ENCODE measurements around the gene STK38L.

DNA sequence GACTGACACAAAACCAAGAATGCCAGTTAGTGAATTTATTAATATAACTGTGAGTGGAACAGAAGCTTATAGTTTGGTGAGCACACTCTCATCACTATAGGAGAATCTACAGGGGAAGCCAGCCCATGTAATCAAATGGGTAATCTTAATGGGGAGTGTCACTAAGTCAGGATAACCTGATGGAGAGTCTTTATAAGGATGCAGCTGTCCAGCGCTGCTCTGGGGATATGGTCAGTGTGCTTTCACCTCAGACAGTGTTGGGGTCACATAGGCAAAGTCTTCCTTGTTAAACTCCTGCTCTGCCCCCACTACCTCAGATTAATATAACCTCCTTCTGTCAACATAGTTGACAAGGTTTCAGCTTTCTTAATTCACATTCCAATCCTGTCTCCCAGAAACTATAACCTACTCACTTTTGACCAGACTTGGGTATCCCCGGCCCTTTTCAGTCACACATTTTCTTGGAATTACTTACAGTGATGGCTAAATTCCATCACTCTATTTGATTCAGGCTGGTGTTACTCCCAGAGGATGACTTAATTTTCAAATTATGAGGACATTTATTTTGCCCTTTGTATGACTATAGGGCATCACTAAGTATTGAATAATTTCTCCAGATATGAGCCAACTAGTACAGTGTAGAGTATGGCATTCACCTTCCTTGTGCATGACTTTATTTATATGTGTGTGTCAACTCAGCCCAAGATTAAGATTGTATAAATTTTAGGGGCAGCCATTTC, 13.2 kb downstream of the STK38L start:
- TF ChIP-seq POLR2A (IDR thresholded peaks at IDR 0.05; ENCODE audit: low read length) (no peak), RNF2 (IDR thresholded peaks at IDR 0.05; ENCODE audit: borderline replicate concordance, low read depth) (no peak), CHD4 (IDR thresholded peaks at IDR 0.05; ENCODE audit: borderline replicate concordance) (no peak), PHF8 (IDR thresholded peaks at IDR 0.05; ENCODE audit: borderline replicate concordance, low read depth) (no peak), ZNF302 (CRISPR knock-in tag; IDR thresholded peaks at IDR 0.05) (no peak), HOXA7 (CRISPR knock-in tag; IDR thresholded peaks at IDR 0.05) (no peak)
- TF ChIP-seq, protein P1, sequence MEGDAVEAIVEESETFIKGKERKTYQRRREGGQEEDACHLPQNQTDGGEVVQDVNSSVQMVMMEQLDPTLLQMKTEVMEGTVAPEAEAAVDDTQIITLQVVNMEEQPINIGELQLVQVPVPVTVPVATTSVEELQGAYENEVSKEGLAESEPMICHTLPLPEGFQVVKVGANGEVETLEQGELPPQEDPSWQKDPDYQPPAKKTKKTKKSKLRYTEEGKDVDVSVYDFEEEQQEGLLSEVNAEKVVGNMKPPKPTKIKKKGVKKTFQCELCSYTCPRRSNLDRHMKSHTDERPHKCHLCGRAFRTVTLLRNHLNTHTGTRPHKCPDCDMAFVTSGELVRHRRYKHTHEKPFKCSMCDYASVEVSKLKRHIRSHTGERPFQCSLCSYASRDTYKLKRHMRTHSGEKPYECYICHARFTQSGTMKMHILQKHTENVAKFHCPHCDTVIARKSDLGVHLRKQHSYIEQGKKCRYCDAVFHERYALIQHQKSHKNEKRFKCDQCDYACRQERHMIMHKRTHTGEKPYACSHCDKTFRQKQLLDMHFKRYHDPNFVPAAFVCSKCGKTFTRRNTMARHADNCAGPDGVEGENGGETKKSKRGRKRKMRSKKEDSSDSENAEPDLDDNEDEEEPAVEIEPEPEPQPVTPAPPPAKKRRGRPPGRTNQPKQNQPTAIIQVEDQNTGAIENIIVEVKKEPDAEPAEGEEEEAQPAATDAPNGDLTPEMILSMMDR (IDR thresholded peaks at IDR 0.05): no peak
- TF ChIP-seq, protein P2, sequence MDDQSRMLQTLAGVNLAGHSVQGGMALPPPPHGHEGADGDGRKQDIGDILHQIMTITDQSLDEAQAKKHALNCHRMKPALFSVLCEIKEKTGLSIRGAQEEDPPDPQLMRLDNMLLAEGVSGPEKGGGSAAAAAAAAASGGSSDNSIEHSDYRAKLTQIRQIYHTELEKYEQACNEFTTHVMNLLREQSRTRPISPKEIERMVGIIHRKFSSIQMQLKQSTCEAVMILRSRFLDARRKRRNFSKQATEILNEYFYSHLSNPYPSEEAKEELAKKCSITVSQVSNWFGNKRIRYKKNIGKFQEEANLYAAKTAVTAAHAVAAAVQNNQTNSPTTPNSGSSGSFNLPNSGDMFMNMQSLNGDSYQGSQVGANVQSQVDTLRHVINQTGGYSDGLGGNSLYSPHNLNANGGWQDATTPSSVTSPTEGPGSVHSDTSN (IDR thresholded peaks at IDR 0.05): no peak
- TF ChIP-seq, protein P3, sequence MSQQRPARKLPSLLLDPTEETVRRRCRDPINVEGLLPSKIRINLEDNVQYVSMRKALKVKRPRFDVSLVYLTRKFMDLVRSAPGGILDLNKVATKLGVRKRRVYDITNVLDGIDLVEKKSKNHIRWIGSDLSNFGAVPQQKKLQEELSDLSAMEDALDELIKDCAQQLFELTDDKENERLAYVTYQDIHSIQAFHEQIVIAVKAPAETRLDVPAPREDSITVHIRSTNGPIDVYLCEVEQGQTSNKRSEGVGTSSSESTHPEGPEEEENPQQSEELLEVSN (IDR thresholded peaks at IDR 0.05; ENCODE audit: borderline replicate concordance, low read depth): no peak

All from A549 (cell line).